Epithelial cell of prostate (primary cell): Measurements from ENCODE around the gene BEND6.
A peak's percentile ranks its signal among the peaks of the same experiment; 100 is the strongest.

Source experiments
- DNase-seq: peaks from one replicate; pipeline ENCODE4 v3.0.0-alpha.2; 2011; ENCODE audit warnings: low read depth, low spot score
- H3K27ac ChIP-seq: fragments of 450-650 bp; 2 replicates; pipeline ENCODE4 v1.5.1; 2017; ENCODE audit warnings: mild to moderate bottlenecking

BEND6 gene

DNA sequence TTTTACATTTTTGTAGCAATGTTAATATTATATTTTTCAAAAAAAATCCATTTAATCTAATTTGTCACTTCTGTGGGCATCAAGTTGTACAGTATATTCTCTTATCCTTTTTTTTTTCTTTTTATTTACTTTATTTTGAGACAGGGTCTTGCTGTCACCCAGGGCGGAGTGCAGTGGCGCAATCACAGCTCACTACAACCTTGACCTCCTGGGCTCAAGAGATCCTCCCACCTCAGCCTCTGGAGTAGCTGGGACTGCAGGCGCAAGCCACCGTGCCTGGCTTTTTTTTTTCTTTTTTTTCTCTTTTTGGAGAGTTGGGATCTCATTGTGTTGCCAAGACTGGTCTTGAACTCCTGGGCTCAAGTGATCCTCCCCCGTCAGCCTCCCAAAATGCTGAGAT lies 14.4 kb upstream of the BEND6 start:
- H3K27ac ChIP-seq = no peak overlapping the region
- no peak for DNase-seq

DNA sequence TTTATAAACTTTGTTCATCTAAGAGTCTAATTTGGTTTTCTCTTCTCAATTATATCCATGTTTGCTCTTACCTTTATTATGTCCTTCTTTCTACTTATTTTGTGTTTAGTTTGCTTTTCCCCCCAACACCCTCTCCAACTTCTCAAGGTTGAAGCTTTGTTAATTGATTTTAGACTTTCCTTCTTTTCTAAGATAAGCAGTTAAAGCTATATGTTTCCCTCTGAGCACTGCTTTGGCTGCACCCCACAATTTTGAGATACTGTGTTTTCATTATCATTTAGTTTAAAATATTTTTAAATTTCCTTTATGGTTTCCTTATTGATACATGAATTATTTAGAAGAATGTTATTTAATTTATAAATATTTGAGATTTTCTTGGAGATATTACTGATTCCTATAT lies 13.9 kb upstream of the BEND6 start:
- no peak for DNase-seq
- H3K27ac ChIP-seq = no peak overlapping the region

GRCh38 chr6:56944661-56945060 lies 10.2 kb upstream of the BEND6 start:
- no peak overlapping the region for H3K27ac ChIP-seq
- DNase-seq = no peak

- no peak overlapping the region for H3K27ac ChIP-seq
These were observed 8.5 kb upstream of the BEND6 start for GRCh38 chr6:56946368-56946767.

DNA sequence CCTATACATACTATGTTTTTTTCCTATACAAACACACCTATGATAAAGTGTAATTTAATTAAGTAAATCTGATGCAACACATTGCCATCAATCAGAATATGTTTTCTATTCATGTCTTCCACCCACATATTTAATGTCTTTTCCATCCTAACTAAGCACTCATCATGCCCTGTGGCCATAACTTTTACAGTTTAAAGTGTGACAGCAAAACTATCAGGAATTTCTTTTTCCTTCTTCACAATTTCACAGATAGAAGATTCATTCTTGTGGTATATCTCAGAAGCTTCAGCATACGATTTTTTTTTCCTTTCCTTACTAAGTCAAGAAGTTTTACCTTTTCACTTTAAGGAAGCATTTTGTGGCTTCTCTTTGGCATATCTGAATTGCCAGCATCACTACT lies 7.0 kb upstream of the BEND6 start:
- DNase-seq = no peak
- peak overlapping the region; percentile 33 for H3K27ac ChIP-seq

More at GRCh38 chr6:56946368-56946767, 8.5 kb upstream of the BEND6 start:
- no peak for DNase-seq

DNA sequence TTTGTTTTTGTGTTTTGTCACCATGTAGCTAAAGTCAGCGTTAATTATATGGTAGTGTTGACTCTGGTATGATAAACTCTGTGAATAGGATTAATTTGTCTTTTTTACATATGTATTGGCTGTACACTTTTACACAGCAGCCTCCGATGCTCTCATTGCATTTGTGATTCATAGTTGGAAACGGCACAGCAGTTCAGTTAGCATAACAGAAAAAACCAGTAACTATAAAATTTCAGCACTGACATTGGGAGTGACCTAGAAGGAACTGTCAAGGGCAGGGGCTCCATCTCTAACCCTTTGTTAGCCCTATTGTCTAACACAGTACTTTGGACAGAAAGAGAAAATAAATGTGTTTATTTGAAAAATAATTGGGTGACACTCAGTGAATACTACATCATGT lies 5.6 kb upstream of the BEND6 start:
- no peak overlapping the region for H3K27ac ChIP-seq
- no peak for DNase-seq

DNA sequence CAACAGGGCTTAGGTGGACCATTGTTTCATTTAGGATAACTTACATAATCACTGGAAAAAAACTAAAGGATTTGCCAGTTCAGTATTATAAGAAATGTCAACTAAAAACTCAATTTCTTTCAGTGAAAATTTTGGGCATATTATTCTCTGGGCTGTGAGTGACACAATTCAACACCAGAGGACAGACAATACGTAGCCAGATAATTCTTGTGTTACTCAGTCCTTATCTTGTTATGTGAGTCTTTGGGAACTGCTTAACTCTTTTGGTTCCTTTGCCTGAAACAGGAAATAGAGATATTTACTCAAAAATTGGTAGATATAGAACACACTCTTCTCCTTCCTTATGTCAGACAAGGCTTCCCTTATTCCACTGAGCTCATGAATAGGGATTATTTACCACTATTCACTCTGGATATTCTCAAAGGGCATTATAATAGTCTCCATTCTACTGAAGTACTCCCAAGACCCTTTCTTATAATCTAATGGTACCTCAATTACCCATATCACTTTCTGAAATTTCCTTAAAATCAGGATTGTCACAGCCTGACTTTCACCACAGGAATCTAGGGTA lies 4.9 kb upstream of the BEND6 start:
- no peak overlapping the region for H3K27ac ChIP-seq
- DNase-seq = no peak

DNA sequence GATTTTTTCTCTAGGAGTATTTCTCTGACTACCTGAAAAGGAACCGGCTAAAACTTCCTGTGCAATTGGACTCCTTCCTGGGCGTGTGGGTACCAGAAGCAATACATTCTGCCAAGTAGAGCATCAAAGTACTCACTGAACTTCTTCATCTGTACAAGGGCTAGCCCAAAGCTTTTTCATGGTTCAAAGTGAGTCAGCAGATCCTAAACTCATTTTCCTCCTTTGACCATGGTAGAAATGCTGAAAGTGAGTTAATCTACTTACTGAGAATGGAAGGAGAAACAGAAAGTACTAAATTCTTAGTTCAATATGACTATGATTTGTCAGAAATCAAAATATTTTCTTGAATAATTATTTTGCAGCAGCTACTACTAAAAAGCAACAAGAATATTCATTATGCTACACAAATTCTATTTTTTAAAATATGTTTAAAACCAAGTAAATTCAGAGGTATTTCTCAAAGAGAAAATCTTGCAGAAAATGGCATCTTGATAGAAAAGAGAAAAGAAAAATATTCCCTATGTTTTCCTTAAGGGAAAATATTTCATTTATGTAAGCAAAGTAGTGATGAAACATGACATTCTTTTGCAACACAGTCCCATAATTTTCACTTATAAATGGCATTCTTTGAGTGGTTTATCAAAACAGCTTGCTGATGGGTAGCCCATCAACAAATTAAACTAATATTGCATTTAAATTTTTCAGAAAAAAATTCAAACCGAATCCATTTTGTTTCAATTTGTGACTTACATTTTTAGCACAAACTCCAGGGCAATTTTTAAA lies 3.7 kb upstream of the BEND6 start:
- no peak for DNase-seq
- H3K27ac ChIP-seq = no peak overlapping the region

GRCh38 chr6:56953597-56954402 lies 1.1 kb upstream of the BEND6 start:
- no peak for DNase-seq
- peak overlapping the region; percentile 44 for H3K27ac ChIP-seq

GRCh38 chr6:56955171-56956155 lies 556 bp downstream of the BEND6 start:
- peak; percentile 49 for DNase-seq
- H3K27ac ChIP-seq = peak overlapping the region; percentile 44

GRCh38 chr6:56956491-56956890 lies 1.6 kb downstream of the BEND6 start:
- no peak for DNase-seq

DNA sequence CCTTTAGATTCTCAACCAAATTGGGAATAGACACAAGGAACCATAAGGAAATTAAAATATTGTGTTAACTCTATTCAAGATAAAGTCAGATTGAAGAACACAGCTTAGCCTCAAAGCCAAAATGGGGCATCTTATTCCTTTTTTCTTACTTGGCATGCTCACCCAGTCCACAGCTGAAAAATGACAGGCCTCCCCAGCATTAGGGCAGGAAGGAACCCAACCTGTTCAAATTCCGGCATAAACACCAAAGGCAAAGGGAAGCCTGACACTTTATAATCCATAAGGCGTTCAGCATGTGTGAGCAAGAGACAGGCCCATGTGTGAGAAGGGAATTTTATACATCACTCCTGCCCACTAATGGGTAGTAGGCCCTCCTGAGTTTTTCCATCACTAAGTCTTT lies 2.9 kb downstream of the BEND6 start:
- H3K27ac ChIP-seq = no peak overlapping the region
- DNase-seq = no peak

More at GRCh38 chr6:56956491-56956890, 1.6 kb downstream of the BEND6 start:
- H3K27ac ChIP-seq = no peak overlapping the region

DNA sequence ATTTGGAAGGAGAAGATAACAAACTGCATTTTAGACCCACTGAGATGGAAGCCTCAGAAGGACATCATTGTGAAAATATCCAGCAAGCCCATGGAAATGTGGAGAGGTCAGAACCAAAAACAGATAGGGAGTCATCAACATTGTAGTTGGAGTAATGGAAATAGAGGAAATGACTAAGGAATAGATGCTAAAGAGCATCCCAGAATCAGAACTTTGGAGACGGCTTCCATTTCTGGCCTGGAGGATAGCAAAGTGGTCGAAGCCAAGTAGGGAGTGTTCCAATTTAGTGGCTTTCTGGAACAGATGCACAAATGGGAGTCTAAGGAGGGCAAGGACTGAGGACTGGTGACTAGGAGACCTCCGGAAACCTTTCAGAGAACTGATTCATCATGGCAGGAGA lies 3.6 kb downstream of the BEND6 start:
- no peak for DNase-seq
- no peak overlapping the region for H3K27ac ChIP-seq

DNA sequence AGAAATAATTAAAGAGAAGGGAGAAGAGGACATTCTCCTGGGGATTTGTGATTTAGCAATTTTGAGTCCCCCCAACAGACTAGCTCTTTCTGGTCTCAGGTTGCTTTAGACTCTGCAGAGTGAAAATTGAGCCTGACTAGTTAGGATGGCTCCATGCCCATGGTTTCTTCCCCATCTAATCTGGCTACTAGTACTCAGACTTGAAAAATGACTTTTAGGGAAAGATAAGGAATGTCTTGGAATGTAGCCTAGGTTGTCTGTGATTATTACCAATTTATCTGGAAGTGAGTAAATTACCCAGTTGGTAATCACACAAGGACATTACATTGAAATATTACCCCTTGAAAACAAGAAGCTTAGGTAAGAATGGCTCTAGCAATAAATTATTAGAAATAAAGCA lies 4.2 kb downstream of the BEND6 start:
- no peak for DNase-seq
- no peak overlapping the region for H3K27ac ChIP-seq

DNA sequence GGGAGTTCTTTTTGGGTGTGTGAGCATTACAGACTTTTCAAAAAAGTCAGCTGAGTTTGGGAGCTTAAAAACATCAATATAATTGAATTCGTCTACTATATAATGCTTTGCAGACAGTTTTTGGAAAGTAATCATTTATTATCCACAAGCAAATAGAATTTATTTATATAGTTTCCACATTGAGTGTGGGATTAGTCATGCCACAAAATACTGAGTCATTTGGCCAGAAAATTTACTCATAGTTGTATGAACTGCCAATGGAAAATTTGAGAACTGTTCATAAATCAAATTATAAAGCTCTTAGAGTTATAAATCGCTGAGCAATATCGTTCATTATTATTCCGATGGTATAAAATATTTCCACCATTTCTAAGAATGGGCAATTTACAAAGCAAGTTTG lies 5.0 kb downstream of the BEND6 start:
- no peak for DNase-seq
- H3K27ac ChIP-seq = no peak overlapping the region

DNA sequence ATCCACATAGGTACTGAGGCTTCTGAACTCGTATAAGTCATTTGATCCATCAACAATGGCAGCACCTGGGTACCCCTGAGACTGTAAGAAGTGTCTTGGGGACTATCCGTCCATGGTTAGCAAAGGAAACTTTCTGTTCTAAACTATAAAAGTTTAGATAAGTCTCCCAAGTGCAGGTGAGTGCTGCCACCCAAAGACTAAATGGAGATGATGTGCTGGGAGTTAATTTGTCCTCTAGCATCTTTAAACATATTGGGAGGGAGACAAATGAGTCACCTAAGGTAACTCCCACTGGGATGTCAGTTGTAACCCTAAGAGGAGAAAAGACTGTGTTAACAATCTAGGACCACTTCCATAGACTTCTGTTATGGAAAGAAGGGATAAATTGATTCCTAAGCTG lies 6.2 kb downstream of the BEND6 start:
- DNase-seq = no peak
- no peak overlapping the region for H3K27ac ChIP-seq

DNA sequence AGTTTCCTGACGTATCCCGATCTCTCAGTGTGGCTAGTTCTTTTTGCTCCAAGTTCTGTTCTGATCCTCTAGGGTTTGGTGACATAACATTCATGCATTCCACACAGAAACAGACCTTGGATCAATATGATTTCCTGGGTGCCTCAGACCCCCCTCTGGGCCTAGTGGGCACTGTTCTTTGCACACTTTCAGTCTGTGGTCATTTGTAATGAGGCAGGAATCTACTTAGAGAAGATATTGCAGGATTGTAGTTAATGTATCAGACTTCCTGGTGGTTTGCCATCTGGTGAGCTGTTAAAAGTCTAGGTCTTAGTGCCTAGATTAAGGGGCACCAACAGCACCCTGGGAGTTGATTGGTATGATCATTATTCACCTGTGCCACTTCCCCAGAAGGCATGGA lies 7.5 kb downstream of the BEND6 start:
- H3K27ac ChIP-seq = no peak overlapping the region
- DNase-seq = no peak

DNA sequence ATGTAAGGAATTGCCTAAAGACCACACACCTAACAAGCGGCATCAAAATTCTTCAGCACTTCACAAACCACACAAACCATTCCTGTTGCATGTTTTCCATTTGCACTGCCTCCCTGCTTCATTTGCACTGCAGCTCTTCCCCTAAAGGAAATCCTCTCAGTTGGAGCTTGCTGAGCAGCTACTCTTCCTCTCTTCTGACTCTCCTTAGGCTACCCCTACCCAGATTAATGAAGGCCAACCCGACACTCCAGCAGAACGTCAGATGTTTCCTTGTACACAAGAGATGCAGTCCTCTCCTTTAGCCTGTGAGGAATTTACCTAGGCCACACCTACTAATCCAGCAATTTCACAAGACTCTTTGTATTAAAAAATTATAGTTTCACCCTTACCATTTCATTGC lies 8.1 kb downstream of the BEND6 start:
- no peak for DNase-seq
- no peak overlapping the region for H3K27ac ChIP-seq

- no peak overlapping the region for H3K27ac ChIP-seq
These were observed 8.9 kb downstream of the BEND6 start for GRCh38 chr6:56963793-56964192.

GRCh38 chr6:56965126-56965525 lies 10.2 kb downstream of the BEND6 start:
- DNase-seq = no peak
- no peak overlapping the region for H3K27ac ChIP-seq

More at GRCh38 chr6:56963793-56964192, 8.9 kb downstream of the BEND6 start:
- no peak for DNase-seq
